Uterus (tissue), 2 donors: ENCODE measurements around the gene CLMN.

Experiments used
- POLR2A ChIP-seq, 2 donors: fragments of 450-650 bp; IDR thresholded peaks; one replicate each; pipeline ENCODE4 v1.6.1; 2016; ENCODE audit warnings: antibody characterized with exemption in 2 of 2, mild to moderate bottlenecking in 1 of 2, moderate library complexity in 1 of 2
- TF ChIP-seq, protein P1 (sequence below), 4 experiments: fragments of 200-600 bp in 2 of 4; fragments of 450-650 bp in 2 of 4; sonication (generic) in 2 of 4; IDR thresholded peaks; one replicate each; pipeline ENCODE4 v1.5.1; 2016 to 2019; ENCODE audit warnings: antibody characterized with exemption in 4 of 4, mild to moderate bottlenecking in 2 of 4, moderate library complexity in 1 of 4

DNA sequence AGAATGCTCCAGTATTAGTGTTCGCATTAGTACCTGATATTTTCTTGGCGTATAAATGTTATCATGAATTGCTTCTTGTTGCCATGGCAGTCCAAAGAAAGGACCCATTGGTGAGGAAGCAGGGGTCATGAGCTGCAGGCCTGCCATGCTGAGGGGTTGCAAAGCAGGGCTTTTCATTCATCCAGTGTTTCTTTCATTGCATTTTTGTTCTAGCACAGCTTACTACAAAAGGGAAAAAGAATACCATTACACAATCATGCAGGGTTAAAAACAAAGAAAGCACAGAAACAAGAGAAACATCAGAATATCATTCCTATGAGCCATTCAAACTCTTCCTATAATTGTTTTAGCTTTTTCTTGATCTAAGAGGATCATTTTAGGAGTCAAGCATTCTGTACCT, 186.4 kb downstream of the CLMN start:
- TF ChIP-seq, protein P1, sequence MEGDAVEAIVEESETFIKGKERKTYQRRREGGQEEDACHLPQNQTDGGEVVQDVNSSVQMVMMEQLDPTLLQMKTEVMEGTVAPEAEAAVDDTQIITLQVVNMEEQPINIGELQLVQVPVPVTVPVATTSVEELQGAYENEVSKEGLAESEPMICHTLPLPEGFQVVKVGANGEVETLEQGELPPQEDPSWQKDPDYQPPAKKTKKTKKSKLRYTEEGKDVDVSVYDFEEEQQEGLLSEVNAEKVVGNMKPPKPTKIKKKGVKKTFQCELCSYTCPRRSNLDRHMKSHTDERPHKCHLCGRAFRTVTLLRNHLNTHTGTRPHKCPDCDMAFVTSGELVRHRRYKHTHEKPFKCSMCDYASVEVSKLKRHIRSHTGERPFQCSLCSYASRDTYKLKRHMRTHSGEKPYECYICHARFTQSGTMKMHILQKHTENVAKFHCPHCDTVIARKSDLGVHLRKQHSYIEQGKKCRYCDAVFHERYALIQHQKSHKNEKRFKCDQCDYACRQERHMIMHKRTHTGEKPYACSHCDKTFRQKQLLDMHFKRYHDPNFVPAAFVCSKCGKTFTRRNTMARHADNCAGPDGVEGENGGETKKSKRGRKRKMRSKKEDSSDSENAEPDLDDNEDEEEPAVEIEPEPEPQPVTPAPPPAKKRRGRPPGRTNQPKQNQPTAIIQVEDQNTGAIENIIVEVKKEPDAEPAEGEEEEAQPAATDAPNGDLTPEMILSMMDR (IDR thresholded peaks at IDR 0.05) = no peak
- no peak for TF ChIP-seq POLR2A (IDR thresholded peaks at IDR 0.05)
